Hepatocyte (in vitro differentiated cells): ENCODE data around the gene EGF. TPM values are rescaled to one million over a fixed set of nuclear protein-coding genes. Genes with fewer than 3 reads are reported as not detected.
"Not testable (repeated sequence)": the region's sequence is repeated elsewhere in the genome, so short reads cannot be mapped to it uniquely, and the experiment has no call there.

Experiments
- DNase-seq: peaks from one replicate; pipeline ENCODE4 v3.0.0-alpha.2; 2016; ENCODE audit warnings: low spot score
- H2AFZ ChIP-seq: fragments of 200-600 bp; sonication (generic); 2 replicates; pipeline ENCODE4 v1.6.0; 2016; ENCODE audit warnings: antibody characterized with exemption, mild to moderate bottlenecking
- H3K27ac ChIP-seq: fragments of 200-600 bp; sonication (generic); 2 replicates; pipeline ENCODE4 v1.5.1; 2016; ENCODE audit warnings: mild to moderate bottlenecking
- H3K27me3 ChIP-seq: fragments of 200-600 bp; sonication (generic); 2 replicates; pipeline ENCODE4 v1.6.1; 2016
- H3K36me3 ChIP-seq: fragments of 200-600 bp; sonication (generic); replicated peaks from 2 replicates; pipeline ENCODE4 v1.5.1; 2016; ENCODE audit warnings: low read depth; ENCODE audit not compliant: insufficient read depth
- H3K4me1 ChIP-seq: fragments of 200-600 bp; sonication (generic); 2 replicates; pipeline ENCODE4 v1.5.1; 2016; ENCODE audit warnings: mild to moderate bottlenecking, moderate library complexity; ENCODE audit not compliant: insufficient read depth
- H3K4me2 ChIP-seq: fragments of 200-600 bp; sonication (generic); 2 replicates; pipeline ENCODE4 v1.6.0; 2016
- H3K4me3 ChIP-seq: fragments of 200-600 bp; sonication (generic); 2 replicates; pipeline ENCODE4 v1.5.1; 2016; ENCODE audit warnings: mild to moderate bottlenecking
- H3K79me2 ChIP-seq: fragments of 200-600 bp; sonication (generic); 2 replicates; pipeline ENCODE4 v1.6.0; 2017; ENCODE audit warnings: mild to moderate bottlenecking
- H3K9me2 ChIP-seq: fragments of 200-600 bp; sonication (generic); replicated peaks from 2 replicates; pipeline ENCODE4 v1.6.0; 2017; ENCODE audit warnings: mild to moderate bottlenecking; ENCODE audit not compliant: insufficient read depth
- H3K9me3 ChIP-seq: fragments of 200-600 bp; sonication (generic); 2 replicates; pipeline ENCODE4 v1.5.1; 2016; ENCODE audit warnings: low read depth, mild to moderate bottlenecking
- H4K20me1 ChIP-seq: fragments of 200-600 bp; sonication (generic); 2 replicates; pipeline ENCODE4 v1.6.0; 2016; ENCODE audit warnings: mild to moderate bottlenecking; ENCODE audit not compliant: insufficient read depth, poor library complexity, severe bottlenecking
- EZH2 ChIP-seq: fragments of 200-600 bp; sonication (generic); IDR thresholded peaks from 2 replicates; pipeline ENCODE4 v1.6.1; 2016; ENCODE audit warnings: antibody characterized with exemption, mild to moderate bottlenecking, borderline replicate concordance
- EZH2phosphoT487 ChIP-seq: fragments of 200-600 bp; sonication (generic); IDR thresholded peaks from one replicate; pipeline ENCODE4 v1.6.1; 2018; ENCODE audit warnings: antibody characterized with exemption, mild to moderate bottlenecking, low read depth, moderate library complexity; ENCODE audit not compliant: unreplicated experiment, severe bottlenecking
- WGBS: methylation state at CpG from one replicate; pipeline ENCODE4 v1.1.6; 2016; ENCODE audit warnings: low lambda C conversion rate; ENCODE audit errors: missing lambda C conversion rate; 5-methylcytosine and 5-hydroxymethylcytosine counted together
- polyA plus RNA-seq: library from polyadenylated mRNA; unstranded; fragments of >200 nt; fragmentation: Nextera tagmentation; extraction: Ambion mirVana; gene quantifications from 2 replicates; pipeline ENCODE4 v1.2.1, GENCODE V29; 2016
- total RNA-seq: library from RNA; depleted of rRNA; stranded (reverse); fragments of >200 nt; gene quantifications from 2 replicates; pipeline ENCODE4 v1.2.3, GENCODE V29; 2014
- TF ChIP-seq, protein P1 (sequence below): fragments of 200-600 bp; sonication (generic); IDR thresholded peaks from 2 replicates; pipeline ENCODE4 v1.5.1; 2016; ENCODE audit warnings: antibody characterized with exemption, mild to moderate bottlenecking; ENCODE audit not compliant: poor library complexity

Gene EGF
- total and polyA plus RNA-seq, 2 experiments from 2014 or later, result 5.0 to 18.0 TPM

DNA sequence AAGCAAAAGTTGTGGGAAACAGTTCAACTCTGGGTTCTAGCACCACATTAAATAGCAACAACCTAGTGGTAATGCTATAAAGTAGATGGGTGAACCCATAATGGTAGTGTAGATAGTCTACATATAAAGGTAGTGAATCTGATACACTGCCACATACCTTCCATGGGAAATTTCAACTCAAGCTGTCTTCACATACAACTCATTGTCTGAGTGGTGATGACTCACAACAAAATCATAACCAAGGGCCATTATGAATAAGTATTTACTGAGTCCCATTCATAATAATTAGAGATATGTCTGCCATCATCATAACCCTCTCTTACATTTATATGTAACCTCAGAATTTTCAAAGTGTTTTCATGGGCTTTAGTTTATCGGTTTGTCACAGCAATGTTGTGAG lies 34.8 kb downstream of the EGF start:
- Histone ChIP-seq H3K27ac (no peak overlapping the region), H3K4me3 (no peak overlapping the region), H3K27me3 (no peaks in the 10 kb centered on the region), H3K36me3 (no peaks in the 10 kb centered on the region), H3K4me2 (no peak overlapping the region), H3K79me2 (no peaks in the 10 kb centered on the region), H3K9me3 (no peaks in the 10 kb centered on the region), H3K4me1 (no peaks in the 10 kb centered on the region), H2AFZ (no peak overlapping the region), H4K20me1 (no peaks in the 10 kb centered on the region), H3K9me2 (no peaks in the 10 kb centered on the region)
- 86% methylated on average over 1 of the region's 1 CpG for WGBS
- DNase-seq, result no peak
- TF ChIP-seq, protein P1, sequence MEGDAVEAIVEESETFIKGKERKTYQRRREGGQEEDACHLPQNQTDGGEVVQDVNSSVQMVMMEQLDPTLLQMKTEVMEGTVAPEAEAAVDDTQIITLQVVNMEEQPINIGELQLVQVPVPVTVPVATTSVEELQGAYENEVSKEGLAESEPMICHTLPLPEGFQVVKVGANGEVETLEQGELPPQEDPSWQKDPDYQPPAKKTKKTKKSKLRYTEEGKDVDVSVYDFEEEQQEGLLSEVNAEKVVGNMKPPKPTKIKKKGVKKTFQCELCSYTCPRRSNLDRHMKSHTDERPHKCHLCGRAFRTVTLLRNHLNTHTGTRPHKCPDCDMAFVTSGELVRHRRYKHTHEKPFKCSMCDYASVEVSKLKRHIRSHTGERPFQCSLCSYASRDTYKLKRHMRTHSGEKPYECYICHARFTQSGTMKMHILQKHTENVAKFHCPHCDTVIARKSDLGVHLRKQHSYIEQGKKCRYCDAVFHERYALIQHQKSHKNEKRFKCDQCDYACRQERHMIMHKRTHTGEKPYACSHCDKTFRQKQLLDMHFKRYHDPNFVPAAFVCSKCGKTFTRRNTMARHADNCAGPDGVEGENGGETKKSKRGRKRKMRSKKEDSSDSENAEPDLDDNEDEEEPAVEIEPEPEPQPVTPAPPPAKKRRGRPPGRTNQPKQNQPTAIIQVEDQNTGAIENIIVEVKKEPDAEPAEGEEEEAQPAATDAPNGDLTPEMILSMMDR, result no peak

DNA sequence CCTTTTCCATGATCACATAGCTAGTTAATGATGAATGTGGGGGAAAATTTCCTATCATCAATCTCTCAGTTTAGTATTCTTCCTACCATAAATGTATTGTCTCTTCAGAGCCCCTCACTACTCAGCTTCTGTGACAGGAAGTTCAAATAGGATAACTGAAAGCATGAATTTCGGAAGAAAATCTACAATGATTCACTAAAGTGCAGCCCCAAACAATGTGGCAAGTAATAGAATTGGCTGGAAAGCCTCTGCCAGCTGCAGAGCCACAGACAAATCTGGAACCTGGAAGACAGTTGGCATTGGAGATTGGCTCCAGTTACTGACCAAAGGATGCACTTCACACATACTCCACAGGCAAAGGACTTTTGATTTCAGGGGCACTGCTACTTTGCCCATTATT lies 35.2 kb downstream of the EGF start:
- no peaks in the 10 kb centered on the region for H3K27me3 ChIP-seq
- TF ChIP-seq EZH2, result no peak
- TF ChIP-seq, protein P1, result no peak
- no peak for TF ChIP-seq EZH2phosphoT487
- WGBS, result 4% methylated on average over 1 of the region's 1 CpG
- no peak overlapping the region for H2AFZ ChIP-seq
- no peaks in the 10 kb centered on the region for H4K20me1 ChIP-seq
- H3K9me2 ChIP-seq, result no peaks in the 10 kb centered on the region
- H3K4me2 ChIP-seq, result no peak overlapping the region
- no peaks in the 10 kb centered on the region for H3K36me3 ChIP-seq
- H3K27ac ChIP-seq, result no peak overlapping the region
- no peaks in the 10 kb centered on the region for H3K9me3 ChIP-seq
- no peak for DNase-seq
- H3K79me2 ChIP-seq, result no peaks in the 10 kb centered on the region
- H3K4me3 ChIP-seq, result no peak overlapping the region
- H3K4me1 ChIP-seq, result no peaks in the 10 kb centered on the region

DNA sequence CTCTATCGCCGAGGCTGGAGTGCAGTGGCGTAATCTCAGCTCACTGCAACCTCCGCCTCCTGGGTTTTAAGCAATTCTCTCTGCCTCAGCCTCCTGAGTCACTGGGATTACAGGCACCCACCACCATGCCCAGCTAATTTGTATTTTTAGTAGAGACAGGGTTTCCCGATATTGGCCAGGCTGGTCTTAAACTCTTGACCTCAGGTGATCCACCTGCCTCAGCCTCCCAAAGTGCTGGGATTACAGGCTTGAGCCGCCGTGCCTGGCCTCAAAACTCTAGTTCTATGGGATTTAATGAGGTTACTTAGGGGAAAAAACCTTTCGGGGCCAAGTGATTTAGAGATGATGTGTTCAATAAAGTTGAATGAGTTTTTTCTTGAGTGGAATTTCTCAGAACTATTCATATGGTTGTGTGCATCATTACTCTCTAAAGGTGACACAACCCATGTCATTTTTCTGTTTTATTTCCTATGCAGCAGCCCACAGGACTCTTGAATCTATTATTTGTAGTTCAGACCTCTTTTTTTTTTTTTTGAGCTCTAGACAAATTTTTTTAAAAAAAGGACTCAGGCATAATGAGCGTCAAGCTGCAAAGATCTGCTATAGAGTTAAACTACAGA lies 36.5 kb downstream of the EGF start:
- H3K36me3 ChIP-seq, H3K4me3 ChIP-seq, H3K4me2 ChIP-seq, H4K20me1 ChIP-seq, H3K4me1 ChIP-seq, DNase-seq, H3K9me2 ChIP-seq, H3K27ac ChIP-seq, H3K79me2 ChIP-seq, H2AFZ ChIP-seq, H3K27me3 ChIP-seq, H3K9me3 ChIP-seq: not testable (repeated sequence)
- WGBS, result 94% methylated on average over 9 of the region's 9 CpGs

DNA sequence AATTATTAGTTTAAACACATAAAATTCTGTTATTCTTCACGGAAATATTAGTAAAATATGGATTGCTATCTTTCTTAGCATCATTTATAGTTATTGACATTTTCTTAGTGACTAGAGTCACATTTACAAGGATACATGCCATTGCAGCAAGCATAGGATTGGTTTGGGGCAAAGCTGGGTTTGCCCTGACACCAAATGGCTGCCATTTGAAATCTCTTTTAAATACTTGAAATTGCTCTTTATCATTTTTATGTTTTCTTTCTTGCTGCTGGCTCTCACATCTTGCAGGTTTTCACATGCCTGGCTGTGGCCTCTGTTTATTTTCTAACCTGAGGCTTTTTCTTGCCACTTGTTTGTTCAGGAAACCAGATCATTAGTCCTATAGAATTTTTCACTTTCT lies 39.9 kb downstream of the EGF start:
- no peak overlapping the region for H3K4me2 ChIP-seq
- H3K36me3 ChIP-seq, result no peaks in the 10 kb centered on the region
- TF ChIP-seq EZH2 (no peak), EZH2phosphoT487 (no peak)
- TF ChIP-seq, protein P1, result no peak
- H2AFZ ChIP-seq, result no peak overlapping the region
- no peaks in the 10 kb centered on the region for H3K27me3 ChIP-seq
- DNase-seq, result no peak
- H3K9me2 ChIP-seq, result no peaks in the 10 kb centered on the region
- no peak overlapping the region for H3K4me3 ChIP-seq
- no peaks in the 10 kb centered on the region for H3K4me1 ChIP-seq
- no peak overlapping the region for H3K27ac ChIP-seq
- 82% methylated on average over 1 of the region's 1 CpG for WGBS
- H3K9me3 ChIP-seq, result no peaks in the 10 kb centered on the region
- no peaks in the 10 kb centered on the region for H4K20me1 ChIP-seq
- no peaks in the 10 kb centered on the region for H3K79me2 ChIP-seq
